Retinal pigment epithelial cell (primary cell): ENCODE results near the gene SIGLEC6.

ENCODE experiments used
- DNase-seq: peaks from one replicate; pipeline ENCODE4 v3.0.0-alpha.2; 2010; ENCODE audit warnings: low read depth
- H3K4me3 ChIP-seq: 2 replicates; pipeline ENCODE4 v1.5.1; 2011; ENCODE audit warnings: mild to moderate bottlenecking, low read length, control low read depth, moderate library complexity
- CTCF ChIP-seq: conservative IDR thresholded peaks from 2 replicates; pipeline ENCODE4 v1.5.1; 2011; ENCODE audit warnings: low read depth, low read length, control low read depth, inconsistent platforms

The SIGLEC6 gene

GRCh38 chr19:51485960-51486660, 45.4 kb downstream of the SIGLEC6 start:
- no peak for DNase-seq

GRCh38 chr19:51480590-51480989, 50.9 kb downstream of the SIGLEC6 start:
- no peak overlapping the region for H3K4me3 ChIP-seq
- DNase-seq, result no peak
- TF ChIP-seq CTCF, result no peak

More at GRCh38 chr19:51485960-51486660, 45.4 kb downstream of the SIGLEC6 start:
- no peak for TF ChIP-seq CTCF
- H3K4me3 ChIP-seq, result no peak overlapping the region

- no peak for TF ChIP-seq CTCF
- no peak for DNase-seq
- no peak overlapping the region for H3K4me3 ChIP-seq
These were observed 51.7 kb downstream of the SIGLEC6 start for GRCh38 chr19:51479531-51480331.

- TF ChIP-seq CTCF, result no peak
- no peak for DNase-seq
- no peak within 1 kb of the TSS for H3K4me3 ChIP-seq
These were observed 52.9 kb downstream of the SIGLEC6 start, which contains the start of gene CEACAM18 for GRCh38 chr19:51478381-51479234. Gene CEACAM18, plus strand, starts transcription at chr19:51478539.

GRCh38 chr19:51477344-51477743, 54.1 kb downstream of the SIGLEC6 start:
- no peak for DNase-seq
- no peak for TF ChIP-seq CTCF
- no peak overlapping the region for H3K4me3 ChIP-seq

- no peak for TF ChIP-seq CTCF
- DNase-seq, result no peak
- no peak overlapping the region for H3K4me3 ChIP-seq
These were observed 55.3 kb downstream of the SIGLEC6 start for GRCh38 chr19:51476164-51476563.
